Inferior parietal cortex (tissue), 1 donor: ENCODE data around the gene MCF2L2.
"Not testable (repeated sequence)": the region's sequence is repeated elsewhere in the genome, so short reads cannot be mapped to it uniquely, and the experiment has no call there.

Experiments
- DNase-seq: peaks from one replicate; pipeline ENCODE4 v3.0.0-alpha.2; 2016; ENCODE audit errors: extremely low spot score

Gene MCF2L2

GRCh38 chr3:183396662-183397391 is 31.6 kb downstream of the MCF2L2 start:
- no peak for DNase-seq

GRCh38 chr3:183394150-183394549 is 34.3 kb downstream of the MCF2L2 start:
- DNase-seq = no peak

- no peak for DNase-seq
These were observed 34.8 kb downstream of the MCF2L2 start for GRCh38 chr3:183393625-183394024.

- no peak for DNase-seq
These were observed 36.0 kb downstream of the MCF2L2 start for GRCh38 chr3:183392186-183393034.

- DNase-seq = no peak
These were observed 37.0 kb downstream of the MCF2L2 start for GRCh38 chr3:183391460-183391859.

GRCh38 chr3:183390844-183391243 is 37.6 kb downstream of the MCF2L2 start:
- no peak for DNase-seq

- DNase-seq = no peak
These were observed 40.1 kb downstream of the MCF2L2 start for GRCh38 chr3:183388213-183388895.

GRCh38 chr3:183387797-183388196 is 40.6 kb downstream of the MCF2L2 start:
- DNase-seq = no peak

- DNase-seq = peak; percentile 26
These were observed 41.8 kb downstream of the MCF2L2 start for GRCh38 chr3:183386651-183387050.

GRCh38 chr3:183385698-183386613 is 42.5 kb downstream of the MCF2L2 start:
- DNase-seq = peak; percentile 84

GRCh38 chr3:183381673-183382072 is 46.7 kb downstream of the MCF2L2 start:
- DNase-seq = no peak

- no peak for DNase-seq
These were observed 47.2 kb downstream of the MCF2L2 start for GRCh38 chr3:183381179-183381578.

GRCh38 chr3:183378951-183379350 is 49.5 kb downstream of the MCF2L2 start:
- DNase-seq = no peak

- DNase-seq = no peak
These were observed 49.9 kb downstream of the MCF2L2 start for GRCh38 chr3:183378545-183378944.

GRCh38 chr3:183378008-183378407 is 50.4 kb downstream of the MCF2L2 start:
- DNase-seq = no peak

GRCh38 chr3:183377307-183377959 is 51.0 kb downstream of the MCF2L2 start:
- DNase-seq = no peak

GRCh38 chr3:183375787-183376186 is 52.6 kb downstream of the MCF2L2 start:
- no peak for DNase-seq

- no peak for DNase-seq
These were observed 53.1 kb downstream of the MCF2L2 start for GRCh38 chr3:183375337-183375736.

- no peak for DNase-seq
These were observed 55.5 kb downstream of the MCF2L2 start for GRCh38 chr3:183372911-183373310.

- DNase-seq = not testable (repeated sequence)
These were observed 56.8 kb downstream of the MCF2L2 start for GRCh38 chr3:183371600-183371968.

- no peak for DNase-seq
These were observed 58.0 kb downstream of the MCF2L2 start for GRCh38 chr3:183370391-183370790.
